Neural cell (in vitro differentiated cells): Measurements from ENCODE around the gene CD2. TPM values are rescaled to one million over a fixed set of nuclear protein-coding genes. Genes with fewer than 3 reads are reported as not detected.

ENCODE experiments used
- H2AFZ ChIP-seq: fragments of 200-600, 300-800 bp; sonication (generic), shearing (Covaris generic); 2 replicates; pipeline ENCODE4 v1.6.0; 2014; ENCODE audit warnings: low read depth, mild to moderate bottlenecking, antibody characterized with exemption, low read length, moderate library complexity
- H3F3A ChIP-seq: fragments of 200-600 bp; shearing (Covaris generic); 2 replicates; pipeline ENCODE4 v1.6.1; 2016; ENCODE audit warnings: mild to moderate bottlenecking, moderate library complexity, mixed read lengths, antibody characterized with exemption, low read length; ENCODE audit not compliant: insufficient read depth, poor library complexity, severe bottlenecking
- H3K27ac ChIP-seq: fragments of 200-600, 300-800 bp; sonication (generic), shearing (Covaris generic); 2 replicates; pipeline ENCODE4 v1.5.1; 2014; ENCODE audit warnings: mild to moderate bottlenecking, low read length, moderate library complexity
- H3K27me3 ChIP-seq: fragments of 300-800, 200-600 bp; sonication (generic), shearing (Covaris generic); 2 replicates; pipeline ENCODE4 v1.6.0; 2014; ENCODE audit warnings: mild to moderate bottlenecking, low read depth, low read length, moderate library complexity; ENCODE audit not compliant: insufficient read depth
- H3K36me3 ChIP-seq: fragments of 300-800, 200-600 bp; sonication (generic), shearing (Covaris generic); 2 replicates; pipeline ENCODE4 v1.5.1; 2014; ENCODE audit warnings: mild to moderate bottlenecking, antibody characterized with exemption, low read length, moderate library complexity; ENCODE audit not compliant: insufficient read depth
- H3K4me2 ChIP-seq: fragments of 300-800, 200-600 bp; sonication (generic), shearing (Covaris generic); 2 replicates; pipeline ENCODE4 v1.6.0; 2014; ENCODE audit warnings: mild to moderate bottlenecking, low read length
- H3K4me3 ChIP-seq: fragments of 300-800, 200-600 bp; sonication (generic), shearing (Covaris generic); 2 replicates; pipeline ENCODE4 v1.5.1; 2014; ENCODE audit warnings: mild to moderate bottlenecking, low read length, moderate library complexity
- H3K79me2 ChIP-seq: fragments of 200-600 bp; shearing (Covaris generic); replicated peaks from 2 replicates; pipeline ENCODE4 v1.6.0; 2014; ENCODE audit warnings: mild to moderate bottlenecking, low read length, moderate library complexity; ENCODE audit not compliant: insufficient read depth
- H3K9ac ChIP-seq: fragments of 300-800, 200-600 bp; sonication (generic), shearing (Covaris generic); 2 replicates; pipeline ENCODE4 v1.6.1; 2016; ENCODE audit warnings: mild to moderate bottlenecking, low read length, mixed read lengths
- H3K9me2 ChIP-seq: fragments of 200-600 bp; shearing (Covaris generic); 2 replicates; pipeline ENCODE4 v1.6.1; 2016; ENCODE audit warnings: mild to moderate bottlenecking, low read length, mixed read lengths; ENCODE audit not compliant: insufficient read depth
- H3K9me3 ChIP-seq: fragments of 200-600, 300-800 bp; sonication (generic), shearing (Covaris generic); 2 replicates; pipeline ENCODE4 v1.6.1; 2016; ENCODE audit warnings: mild to moderate bottlenecking, mixed run types, low read length, moderate library complexity, mixed read lengths
- H4K20me1 ChIP-seq: fragments of 200-600 bp; shearing (Covaris generic); 2 replicates; pipeline ENCODE4 v1.6.1; 2016; ENCODE audit warnings: mild to moderate bottlenecking, mixed run types; ENCODE audit not compliant: insufficient read depth
- EP300 ChIP-seq: fragments of 450-650 bp; conservative IDR thresholded peaks from 2 replicates; pipeline ENCODE4 v1.6.1; 2014; ENCODE audit warnings: antibody characterized with exemption, mild to moderate bottlenecking, moderate library complexity; ENCODE audit not compliant: poor library complexity, severe bottlenecking
- EZH2 ChIP-seq: fragments of 200-600, 300-800 bp; shearing (Covaris generic), sonication (generic); IDR thresholded peaks from 2 replicates; pipeline ENCODE4 v1.6.1; 2014; ENCODE audit warnings: antibody characterized with exemption, low read length, borderline replicate concordance, mild to moderate bottlenecking; ENCODE audit not compliant: insufficient read depth, poor library complexity, severe bottlenecking
- MXI1 ChIP-seq: fragments of 450-650 bp; conservative IDR thresholded peaks from 2 replicates; pipeline ENCODE4 v1.6.1; 2014; ENCODE audit warnings: antibody characterized with exemption, mild to moderate bottlenecking; ENCODE audit not compliant: poor library complexity, severe bottlenecking
- POLR2AphosphoS5 ChIP-seq: IDR thresholded peaks from 2 replicates; pipeline ENCODE4 v1.6.1; 2012
- RAD21 ChIP-seq: fragments of 450-650 bp; conservative IDR thresholded peaks from 2 replicates; pipeline ENCODE4 v1.6.1; 2014; ENCODE audit warnings: antibody characterized with exemption, mild to moderate bottlenecking, moderate library complexity
- REST ChIP-seq: IDR thresholded peaks from 2 replicates; pipeline ENCODE4 v1.6.1; 2012; ENCODE audit warnings: borderline replicate concordance
- SMC3 ChIP-seq: fragments of 450-650 bp; conservative IDR thresholded peaks from 2 replicates; pipeline ENCODE4 v1.6.1; 2014; ENCODE audit warnings: antibody characterized with exemption, mild to moderate bottlenecking, moderate library complexity; ENCODE audit not compliant: poor library complexity
- TAF1 ChIP-seq: IDR thresholded peaks from 2 replicates; pipeline ENCODE4 v1.6.1; 2012; ENCODE audit warnings: low read depth
- polyA plus RNA-seq: library from polyadenylated mRNA; depleted of rRNA; stranded (reverse); fragments of >200 nt; gene quantifications from 2 replicates; pipeline ENCODE4 v1.2.3, GENCODE V29; 2014
- TF ChIP-seq, protein P1 (sequence below): fragments of 450-650 bp; IDR thresholded peaks from 2 replicates; pipeline ENCODE4 v1.5.1; 2014; ENCODE audit warnings: antibody characterized with exemption, mild to moderate bottlenecking, moderate library complexity; ENCODE audit not compliant: poor library complexity, severe bottlenecking

The CD2 gene
- polyA plus RNA-seq, 1 donor from 2014 or later, result not detected

- Histone ChIP-seq H3K36me3 (no peaks in the 10 kb centered on the region), H3K27me3 (no peaks in the 10 kb centered on the region), H3K4me2 (no peak overlapping the region), H3K9me2 (no peaks in the 10 kb centered on the region), H3K9me3 (no peaks in the 10 kb centered on the region), H3K4me3 (no peak overlapping the region), H3F3A (no peaks in the 10 kb centered on the region), H3K9ac (no peak overlapping the region), H3K79me2 (no peaks in the 10 kb centered on the region), H4K20me1 (no peaks in the 10 kb centered on the region), H3K27ac (no peak overlapping the region), H2AFZ (no peak overlapping the region)
- TF ChIP-seq SMC3, result no peak
- no peak for TF ChIP-seq TAF1
- TF ChIP-seq RAD21, result no peak
- TF ChIP-seq EZH2, result no peak
- no peak for TF ChIP-seq EP300
- no peak for TF ChIP-seq POLR2AphosphoS5
- no peak for TF ChIP-seq REST
- TF ChIP-seq, protein P1, sequence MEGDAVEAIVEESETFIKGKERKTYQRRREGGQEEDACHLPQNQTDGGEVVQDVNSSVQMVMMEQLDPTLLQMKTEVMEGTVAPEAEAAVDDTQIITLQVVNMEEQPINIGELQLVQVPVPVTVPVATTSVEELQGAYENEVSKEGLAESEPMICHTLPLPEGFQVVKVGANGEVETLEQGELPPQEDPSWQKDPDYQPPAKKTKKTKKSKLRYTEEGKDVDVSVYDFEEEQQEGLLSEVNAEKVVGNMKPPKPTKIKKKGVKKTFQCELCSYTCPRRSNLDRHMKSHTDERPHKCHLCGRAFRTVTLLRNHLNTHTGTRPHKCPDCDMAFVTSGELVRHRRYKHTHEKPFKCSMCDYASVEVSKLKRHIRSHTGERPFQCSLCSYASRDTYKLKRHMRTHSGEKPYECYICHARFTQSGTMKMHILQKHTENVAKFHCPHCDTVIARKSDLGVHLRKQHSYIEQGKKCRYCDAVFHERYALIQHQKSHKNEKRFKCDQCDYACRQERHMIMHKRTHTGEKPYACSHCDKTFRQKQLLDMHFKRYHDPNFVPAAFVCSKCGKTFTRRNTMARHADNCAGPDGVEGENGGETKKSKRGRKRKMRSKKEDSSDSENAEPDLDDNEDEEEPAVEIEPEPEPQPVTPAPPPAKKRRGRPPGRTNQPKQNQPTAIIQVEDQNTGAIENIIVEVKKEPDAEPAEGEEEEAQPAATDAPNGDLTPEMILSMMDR, result no peak
- no peak for TF ChIP-seq MXI1
Measured at GRCh38 chr1:116781034-116781433, 26.8 kb downstream of the CD2 start.

- Histone ChIP-seq H3K4me3 (no peak overlapping the region), H3K9me3 (no peaks in the 10 kb centered on the region), H3K27me3 (no peaks in the 10 kb centered on the region), H3F3A (no peaks in the 10 kb centered on the region), H3K36me3 (no peaks in the 10 kb centered on the region), H4K20me1 (no peaks in the 10 kb centered on the region), H2AFZ (no peak overlapping the region), H3K27ac (no peak overlapping the region), H3K79me2 (no peaks in the 10 kb centered on the region), H3K9ac (no peak overlapping the region), H3K4me2 (no peak overlapping the region), H3K9me2 (no peaks in the 10 kb centered on the region)
- TF ChIP-seq MXI1, result no peak
- no peak for TF ChIP-seq SMC3
- no peak for TF ChIP-seq EP300
- TF ChIP-seq POLR2AphosphoS5, result no peak
- TF ChIP-seq TAF1, result no peak
Measured at GRCh38 chr1:116785006-116785405, 30.8 kb downstream of the CD2 start.

DNA sequence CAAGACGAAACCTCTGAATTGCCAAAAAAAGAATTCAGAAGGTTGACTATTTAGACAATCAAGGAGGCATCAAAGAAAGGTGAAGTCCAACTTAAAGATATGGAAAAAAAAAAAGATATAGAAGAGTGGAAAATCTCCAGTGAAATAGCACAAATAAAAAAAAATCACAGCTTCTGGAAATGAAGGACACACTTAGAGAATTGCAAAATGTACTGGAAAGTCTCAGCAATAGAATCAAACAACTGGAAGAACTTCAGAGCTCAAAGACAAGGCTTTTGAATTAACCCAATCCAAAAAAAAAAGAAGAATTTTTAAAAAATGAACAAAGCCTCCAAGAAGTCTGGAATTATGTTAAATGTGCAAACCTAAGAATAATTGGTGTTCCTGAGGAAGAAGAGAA, 31.8 kb downstream of the CD2 start:
- Histone ChIP-seq H4K20me1 (no peaks in the 10 kb centered on the region), H3K36me3 (no peaks in the 10 kb centered on the region), H3K4me2 (no peak overlapping the region), H3F3A (no peaks in the 10 kb centered on the region), H3K9ac (no peak overlapping the region), H2AFZ (no peak overlapping the region), H3K9me2 (no peaks in the 10 kb centered on the region), H3K27ac (no peak overlapping the region), H3K27me3 (no peaks in the 10 kb centered on the region), H3K4me3 (no peak overlapping the region), H3K79me2 (no peaks in the 10 kb centered on the region), H3K9me3 (no peaks in the 10 kb centered on the region)
- TF ChIP-seq TAF1, result no peak
- TF ChIP-seq POLR2AphosphoS5, result no peak
- TF ChIP-seq RAD21, result no peak
- TF ChIP-seq EP300, result no peak
- TF ChIP-seq, protein P1, result no peak
- no peak for TF ChIP-seq MXI1
- no peak for TF ChIP-seq EZH2
- TF ChIP-seq SMC3, result no peak
- TF ChIP-seq REST, result no peak
